K562 (cell line): ENCODE results near the gene CNTN5. TPM values are rescaled to one million over a fixed set of nuclear protein-coding genes. Genes with fewer than 3 reads are reported as not detected.

Source experiments
- ATAC-seq: fragments of 200-7000 bp; cut with Tn5 transposase; 3 replicates; pipeline ENCODE4 v1.9.1; 2020; ENCODE audit warnings: moderate library complexity
- BruUV-seq: library from RNA; stranded (reverse); fragments of 400-500 nt; replicated peaks from 2 replicates; lab custom pipeline; 2021; lab: Mats Ljungman, UMichigan
- CTCF ChIA-PET: fragments of 300-600 bp; formaldehyde crosslinking; extraction: SDS; loops from one replicate; lab custom pipeline; 2021; ENCODE audit warnings: low intra/inter-chr PET ratio; lab: Yijun Ruan, JAX
- POLR2A ChIA-PET: fragments of 300-600, 350-650 bp; sonication (Branson Sonifier 250); formaldehyde crosslinking; extraction: SDS; loops from one replicate; lab custom pipeline; 2021; ENCODE audit warnings: antibody characterized with exemption, inconsistent platforms; lab: Yijun Ruan, JAX
- DNase-seq, 4 experiments: peaks; one replicate each; pipeline versions ENCODE4 v3.0.0 to v3.0.0-alpha.2; 2011 to 2018; ENCODE audit warnings: low spot score in 3 of 4, mixed read lengths in 3 of 4; ENCODE audit errors: extremely low read depth in 1 of 4
- FAIRE-seq: peaks from 2 replicates; lab custom pipeline; 2011; peaks lifted over from hg19 to GRCh38; lab: Jason Lieb, UNC
- H2AFZ ChIP-seq: 2 replicates; pipeline ENCODE4 v1.6.0; 2011; ENCODE audit warnings: low read depth, low read length, control low read depth, inconsistent platforms
- H3K27ac ChIP-seq: fragments of 200-600 bp; 3 replicates; pipeline ENCODE4 v1.8.0; 2011; ENCODE audit warnings: low read depth, mild to moderate bottlenecking, control low read depth, inconsistent platforms, low read length, moderate library complexity, mixed read lengths; ENCODE audit errors: extremely low read depth
- H3K27me3 ChIP-seq, 2 experiments: fragments of 300-600 bp in 1 of 2; 2 replicates in 1 of 2; 3 replicates in 1 of 2; pipeline versions ENCODE4 v1.6.0 to v1.8.0; 2011; ENCODE audit warnings: inconsistent platforms in 2 of 2, low read length in 2 of 2, mild to moderate bottlenecking in 1 of 2, mixed read lengths in 1 of 2, moderate library complexity in 1 of 2; ENCODE audit not compliant: control insufficient read depth in 2 of 2, insufficient read depth in 2 of 2
- H3K36me3 ChIP-seq: fragments of 300-600 bp; 3 replicates; pipeline ENCODE4 v1.8.0; 2011; ENCODE audit warnings: mild to moderate bottlenecking, low read length, inconsistent platforms; ENCODE audit not compliant: control insufficient read depth, insufficient read depth
- H3K4me1 ChIP-seq, 2 experiments: fragments of 200-600 bp in 1 of 2; replicated peaks in 1 of 2; 2 replicates in 1 of 2; 3 replicates in 1 of 2; pipeline versions ENCODE4 v1.5.1 to v1.8.0; 2011; ENCODE audit warnings: inconsistent platforms in 2 of 2, low read length in 2 of 2, mild to moderate bottlenecking in 1 of 2, mixed read lengths in 1 of 2, moderate library complexity in 1 of 2; ENCODE audit not compliant: control insufficient read depth in 2 of 2, insufficient read depth in 2 of 2
- H3K4me2 ChIP-seq: 2 replicates; pipeline ENCODE4 v1.6.1; 2011; ENCODE audit warnings: low read length, control low read depth, inconsistent platforms, mixed read lengths; ENCODE audit not compliant: insufficient read depth
- H3K4me3 ChIP-seq: fragments of 200-600 bp; sonication (generic), shearing (Covaris generic); 2 replicates; pipeline ENCODE4 v1.5.1; 2016; ENCODE audit warnings: control low read depth, inconsistent platforms
- H3K79me2 ChIP-seq: fragments of 200-600 bp; 3 replicates; pipeline ENCODE4 v1.8.0; 2011; ENCODE audit warnings: low read length, inconsistent platforms; ENCODE audit not compliant: control insufficient read depth, insufficient read depth
- H3K9ac ChIP-seq, 2 experiments: 2 replicates each; pipeline versions ENCODE4 v1.6.0 to v1.6.1; 2011; ENCODE audit warnings: low read depth in 2 of 2, low read length in 2 of 2, control low read depth in 1 of 2, inconsistent platforms in 1 of 2, mild to moderate bottlenecking in 1 of 2, mixed read lengths in 1 of 2; ENCODE audit not compliant: insufficient read depth in 1 of 2
- H3K9me1 ChIP-seq: one replicate; pipeline ENCODE4 v1.6.0; 2011; ENCODE audit warnings: inconsistent platforms, mild to moderate bottlenecking, low read length, moderate library complexity; ENCODE audit not compliant: control insufficient read depth, insufficient read depth
- H3K9me3 ChIP-seq: replicated peaks from 2 replicates; pipeline ENCODE4 v1.5.1; 2011; ENCODE audit warnings: low read depth, low read length, inconsistent platforms; ENCODE audit not compliant: control insufficient read depth, insufficient read depth
- H4K20me1 ChIP-seq: replicated peaks from 2 replicates; pipeline ENCODE4 v1.6.1; 2011; ENCODE audit warnings: low read length, inconsistent platforms, mixed read lengths; ENCODE audit not compliant: control insufficient read depth, insufficient read depth
- HNRNPK ChIP-seq: fragments of 200-400 bp; formaldehyde crosslinking; IDR thresholded peaks from one replicate; pipeline ENCODE4 v1.6.1; 2018; ENCODE audit warnings: mild to moderate bottlenecking, low read depth, low read length; ENCODE audit not compliant: poor library complexity, severe bottlenecking
- HNRNPUL1 ChIP-seq: fragments of 200-400 bp; formaldehyde crosslinking; IDR thresholded peaks from 2 replicates; pipeline ENCODE4 v1.6.1; 2017; ENCODE audit warnings: low read length
- PCBP1 ChIP-seq: fragments of 200-400 bp; formaldehyde crosslinking; IDR thresholded peaks from 2 replicates; pipeline ENCODE4 v1.6.1; 2018; ENCODE audit warnings: mild to moderate bottlenecking, low read depth, low read length; ENCODE audit not compliant: poor library complexity, severe bottlenecking
- PCBP2 ChIP-seq: fragments of 200-400 bp; formaldehyde crosslinking; IDR thresholded peaks from 2 replicates; pipeline ENCODE4 v1.6.1; 2018; ENCODE audit warnings: low read length, low read depth, mild to moderate bottlenecking, moderate library complexity; ENCODE audit not compliant: poor library complexity, severe bottlenecking
- in situ Hi-C: fragments of 300-500 bp; cut with MboI; formaldehyde crosslinking; loops from 4 replicates; pipeline ENCODE4 v1.15.0; 2018; ENCODE audit warnings: inconsistent platforms, mixed read lengths
- intact Hi-C: fragments of 100-400 bp; cut with micrococcal nuclease; formaldehyde crosslinking; loops from 2 replicates; pipeline ENCODE4 v1.14.2; 2022
- polyA plus RNA-seq, 8 experiments: library from polyadenylated mRNA; depleted of rRNA in 4 of 8; stranded (reverse) in 5 of 8; unstranded in 3 of 8; fragments of >200 nt; fragmentation: Nextera tagmentation in 2 of 8; fragmentation: Illumina TruSeq in 1 of 8; extraction: Ambion mirVana in 2 of 8; extraction: Trizol in 1 of 8; gene quantifications; 2 replicates each; pipeline versions ENCODE4 v1.2.1 to v1.2.3, GENCODE V29; 2011 to 2014; ENCODE audit warnings: inconsistent platforms in 1 of 8, missing spikeins in 1 of 8
- total RNA-seq, 7 experiments: library from RNA; depleted of rRNA in 6 of 7; stranded (reverse); fragments of >200 nt in 6 of 7; fragmentation: Illumina TruSeq in 2 of 7; extraction: Trizol in 2 of 7; gene quantifications; 2 replicates each; pipeline versions ENCODE4 v1.2.1 to v1.2.3, GENCODE V29; 2011 to 2021; ENCODE audit warnings: low replicate concordance in 1 of 7
- TF ChIP-seq, protein P1 (sequence below): sonication (generic); formaldehyde crosslinking; IDR thresholded peaks from 2 replicates; pipeline ENCODE4 v1.8.0; 2022; ENCODE audit warnings: missing genetic modification reagents, mild to moderate bottlenecking, borderline replicate concordance

Gene CNTN5
- total and polyA plus RNA-seq, 9 of the 15 experiments (the other 6 are each of a cell fraction or from before 2014, with no cell fraction given), result 0.03 TPM; not detected in 8

DNA sequence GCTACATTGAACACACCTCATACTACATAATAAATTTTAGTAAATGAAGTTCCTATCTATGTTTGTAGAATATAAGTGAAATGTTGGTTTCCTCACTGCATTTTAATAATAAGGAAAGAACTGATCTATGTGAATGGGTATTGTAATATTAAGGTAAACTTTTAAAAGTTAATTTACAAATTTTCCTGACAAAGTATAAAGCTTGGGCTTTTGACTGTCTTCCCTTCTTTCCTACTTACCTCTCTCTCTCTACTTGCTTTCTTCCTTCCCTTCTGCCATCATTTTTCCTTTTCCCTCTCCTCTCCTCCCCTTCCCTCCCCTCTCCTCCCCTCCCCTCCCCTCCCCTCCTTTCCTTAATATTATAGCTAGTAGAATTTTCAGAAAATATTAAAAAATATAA is 798.2 kb downstream of the CNTN5 start:
- ATAC-seq, result no peak
- H2AFZ ChIP-seq, result no peak overlapping the region
- TF ChIP-seq, protein P1, sequence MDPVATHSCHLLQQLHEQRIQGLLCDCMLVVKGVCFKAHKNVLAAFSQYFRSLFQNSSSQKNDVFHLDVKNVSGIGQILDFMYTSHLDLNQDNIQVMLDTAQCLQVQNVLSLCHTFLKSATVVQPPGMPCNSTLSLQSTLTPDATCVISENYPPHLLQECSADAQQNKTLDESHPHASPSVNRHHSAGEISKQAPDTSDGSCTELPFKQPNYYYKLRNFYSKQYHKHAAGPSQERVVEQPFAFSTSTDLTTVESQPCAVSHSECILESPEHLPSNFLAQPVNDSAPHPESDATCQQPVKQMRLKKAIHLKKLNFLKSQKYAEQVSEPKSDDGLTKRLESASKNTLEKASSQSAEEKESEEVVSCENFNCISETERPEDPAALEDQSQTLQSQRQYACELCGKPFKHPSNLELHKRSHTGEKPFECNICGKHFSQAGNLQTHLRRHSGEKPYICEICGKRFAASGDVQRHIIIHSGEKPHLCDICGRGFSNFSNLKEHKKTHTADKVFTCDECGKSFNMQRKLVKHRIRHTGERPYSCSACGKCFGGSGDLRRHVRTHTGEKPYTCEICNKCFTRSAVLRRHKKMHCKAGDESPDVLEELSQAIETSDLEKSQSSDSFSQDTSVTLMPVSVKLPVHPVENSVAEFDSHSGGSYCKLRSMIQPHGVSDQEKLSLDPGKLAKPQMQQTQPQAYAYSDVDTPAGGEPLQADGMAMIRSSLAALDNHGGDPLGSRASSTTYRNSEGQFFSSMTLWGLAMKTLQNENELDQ (CRISPR knock-in tag), result no peak
- TF ChIP-seq HNRNPUL1 (no peak), PCBP2 (peak; percentile 90), HNRNPK (peak; percentile 91), PCBP1 (peak; percentile 88)
- TF ChIP-seq, all 486 proteins: peak for 3
- CTCF ChIA-PET, result no interaction called here
- in situ Hi-C loops, result no loop called here
- Histone ChIP-seq H4K20me1 (no peaks in the 10 kb centered on the region), H3K79me2 (no peaks in the 10 kb centered on the region), H3K4me1 (no peaks in the 10 kb centered on the region), H3K36me3 (no peaks in the 10 kb centered on the region), H3K27me3 (no peaks in the 10 kb centered on the region), H3K9ac (no peak overlapping the region), H3K9me1 (no peaks in the 10 kb centered on the region), H3K4me2 (no peak overlapping the region), H3K9me3 (peaks cover 3% of the 10 kb centered on the region; the same call in 1 of the 2 replicates), H3K4me3 (no peak overlapping the region), H3K27ac (no peak overlapping the region)
- DNase-seq (no peak), FAIRE-seq (no peak)
- no TSS peak for BruUV-seq
- POLR2A ChIA-PET, result no interaction called here
- intact Hi-C loops, result no loop called here
